ENCODE measurements around the gene POPDC2. TPM values are rescaled to one million over a fixed set of nuclear protein-coding genes. Genes with fewer than 3 reads are reported as not detected.

The POPDC2 gene
- total and polyA plus RNA-seq, 11 donors: 511 to 1,022 (median 768) TPM

- no peaks in the 10 kb centered on the region for H3K36me3 ChIP-seq
- peak overlapping the region in 1 of 12 donors; percentile 18 for H3K4me3 ChIP-seq
- DNase-seq (no peak), ATAC-seq (peak in 1 of 4 donors; percentile 4)
- H3K4me1 ChIP-seq: peaks cover 3 to 80% (median 60%) of the 10 kb centered on the region in 12 donors
- H3K27ac ChIP-seq: peak overlapping the region in 11 of 12 donors; percentile 59 to 85 (median 81)
- TF ChIP-seq POLR2A (IDR thresholded peaks at IDR 0.05): no peak
- no peak for TF ChIP-seq CTCF (IDR thresholded peaks at IDR 0.05)
- H3K9me3 ChIP-seq: no peaks in the 10 kb centered on the region
- intact Hi-C loops (cut with DNase I): loop anchor here in 2 of 10 donors (5.0 kb wide), 2 partner anchors 39 to 79 kb away; partner anchors contain the start of gene COX17 (in 2 of the 2)
- 73 to 86% (median 75%) methylated on average over 1 of the region's 1 CpG for WGBS, 4 donors
- H3K27me3 ChIP-seq: no peaks in the 10 kb centered on the region
Measured at GRCh38 chr3:119598410-119599098, 61.8 kb downstream of the POPDC2 start.

- no peaks in the 10 kb centered on the region for H3K36me3 ChIP-seq
- no peak for DNase-seq
- H3K4me3 ChIP-seq: peak within 1 kb of the TSS in 1 of 12 donors; percentile 18
- no peaks in the 10 kb centered on the region for H3K9me3 ChIP-seq
- WGBS, 4 donors: 63 to 68% (median 64%) methylated on average over 7 of the region's 7 CpGs
- H3K27ac ChIP-seq: peak within 1 kb of the TSS; percentile 59 to 85 (median 82)
- H3K27me3 ChIP-seq: no peaks in the 10 kb centered on the region
- TF ChIP-seq POLR2A (IDR thresholded peaks at IDR 0.05) (peak in 1 of 2 donors; percentile 29), CTCF (IDR thresholded peaks at IDR 0.05) (no peak)
- H3K4me1 ChIP-seq: peaks cover 3 to 71% (median 54%) of the 10 kb centered on the region in 12 donors
- peak in 3 of 4 donors; percentile 11 to 75 (median 15) for ATAC-seq
- intact Hi-C loops (cut with DNase I): loop anchor here in 2 of 10 donors (5.0 kb wide), 2 partner anchors 40 to 80 kb away; partner anchors contain the start of gene COX17 (in 2 of the 2)
Measured at GRCh38 chr3:119597548-119598288, 62.7 kb downstream of the POPDC2 start, which contains the start of gene PLA1A. Gene PLA1A, plus strand, starts transcription at chr3:119597885. Its CDS starts 29 bp downstream, at chr3:119597914.

- peak overlapping the region; percentile 3 to 85 (median 80) for H3K27ac ChIP-seq
- ATAC-seq (peak in 2 of 4 donors; percentile 8 to 20), DNase-seq (no peak)
- intact Hi-C loops (cut with DNase I): loop anchor here in 2 of 10 donors (5.0 kb wide), 2 partner anchors 41 to 81 kb away; partner anchors contain the start of gene COX17 (in 2 of the 2)
- peaks cover 3 to 60% (median 49%) of the 10 kb centered on the region in 12 donors for H3K4me1 ChIP-seq
- TF ChIP-seq CTCF (IDR thresholded peaks at IDR 0.05): no peak
- no peak for TF ChIP-seq POLR2A (IDR thresholded peaks at IDR 0.05)
- peak overlapping the region in 1 of 12 donors; percentile 43 for H3K4me3 ChIP-seq
- H3K27me3 ChIP-seq: no peaks in the 10 kb centered on the region
- WGBS, 4 donors: 78 to 87% (median 82%) methylated on average over 6 of the region's 6 CpGs
- no peaks in the 10 kb centered on the region for H3K9me3 ChIP-seq
- H3K36me3 ChIP-seq: no peaks in the 10 kb centered on the region
Measured at GRCh38 chr3:119596398-119596797, 64.0 kb downstream of the POPDC2 start.
